Left lobe of liver (tissue), 2 donors: ENCODE measurements around the gene GFPT2. TPM values are rescaled to one million over a fixed set of nuclear protein-coding genes. Genes with fewer than 3 reads are reported as not detected.

Source experiments
- ATAC-seq: fragments of 200-7000 bp; cut with Tn5 transposase; one replicate; pipeline ENCODE4 v1.9.1; 2020; ENCODE audit warnings: mild to moderate bottlenecking, moderate library complexity
- DNase-seq: peaks from one replicate; pipeline ENCODE4 v3.0.0-alpha.2; 2020; ENCODE audit warnings: low spot score
- total RNA-seq: library from RNA; stranded (reverse); gene quantifications from one replicate; pipeline ENCODE4 v1.2.1, GENCODE V29; 2021
- donor health status: DM: no; HTN: no; CAD: no; lungs with moderate emphysema.
- donor health status: DM: no; HTN: yes; CAD: no.

GFPT2 gene
- total RNA-seq, 1 donor from 2014 or later, result 0.78 TPM

GRCh38 chr5:180352116-180353047 is 754 bp downstream of the GFPT2 start:
- ATAC-seq (peak; percentile 56), DNase-seq (no peak)

DNA sequence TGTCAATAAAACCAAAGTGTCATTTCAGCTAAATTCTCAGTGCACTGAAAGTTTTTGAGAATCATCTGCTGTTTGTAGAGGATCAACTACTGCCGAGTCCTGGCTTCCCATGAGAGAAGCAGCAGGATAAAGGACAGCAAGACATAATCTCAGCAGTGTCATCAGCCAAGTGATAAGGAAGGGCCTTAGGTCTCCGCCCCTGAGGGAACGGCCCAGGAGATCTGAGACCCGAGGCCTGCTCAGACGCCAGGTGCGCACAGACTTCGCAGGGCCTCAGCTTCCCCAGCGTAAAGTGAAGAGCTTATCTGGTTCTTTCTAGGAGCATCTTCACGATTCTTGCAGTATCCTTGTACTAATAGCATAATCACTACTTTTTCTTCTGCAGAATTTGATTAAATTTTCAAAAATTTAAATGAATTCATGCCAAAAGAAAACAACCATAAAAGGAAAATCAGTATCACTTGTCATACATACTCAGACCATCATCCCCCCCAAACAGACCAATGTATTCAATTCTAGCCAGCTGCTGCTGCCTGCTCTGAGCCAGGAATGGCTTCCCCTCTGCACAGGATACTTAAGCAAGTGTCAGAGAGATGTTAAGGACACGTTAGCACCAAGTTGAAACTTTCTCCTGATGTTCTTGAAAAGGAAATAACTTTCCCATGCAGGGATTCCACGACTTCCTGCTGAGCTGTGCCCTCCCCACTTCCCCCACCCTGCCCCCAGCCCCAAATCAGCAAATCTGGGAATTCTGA is 2.2 kb downstream of the GFPT2 start:
- ATAC-seq, result no peak
- DNase-seq, result no peak

DNA sequence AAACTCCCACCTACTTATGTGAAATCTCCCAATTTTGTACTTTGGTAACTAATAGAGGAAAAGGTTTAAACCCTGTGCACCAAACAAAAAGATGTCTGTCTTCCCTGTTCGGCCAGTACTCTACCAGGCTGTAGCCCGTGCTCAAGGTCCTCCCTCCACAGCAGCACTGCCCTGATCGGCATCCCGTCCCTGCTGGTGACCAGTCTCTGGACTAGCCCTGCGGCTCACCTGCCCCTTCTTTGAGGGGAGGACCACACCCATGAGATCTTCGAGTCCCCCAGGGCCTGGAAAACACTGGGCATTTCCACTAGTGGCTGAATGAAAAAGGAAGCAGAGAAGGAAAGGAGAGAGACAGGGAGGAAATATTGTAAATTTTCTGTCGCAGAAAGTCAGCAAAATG is 2.8 kb downstream of the GFPT2 start:
- no peak for ATAC-seq
- DNase-seq, result no peak

DNA sequence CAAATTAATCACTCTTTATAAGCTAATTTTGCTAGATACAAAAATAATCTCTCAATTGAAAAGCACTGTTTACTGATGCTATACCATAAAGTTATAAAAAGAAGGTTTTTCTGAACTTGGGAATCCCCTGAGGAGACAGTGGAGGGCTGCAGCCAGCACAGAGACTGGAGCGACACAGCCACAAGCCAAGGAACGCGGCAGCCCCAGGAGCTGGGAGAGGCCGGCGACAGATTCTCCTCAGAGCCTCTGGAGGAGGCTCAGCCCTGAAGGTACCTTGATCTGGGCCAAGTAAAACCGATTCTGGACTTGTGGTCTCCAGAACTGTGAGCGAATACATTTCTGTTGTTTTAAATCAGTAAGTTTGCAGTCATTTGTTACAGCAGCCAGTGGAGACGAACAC is 3.7 kb downstream of the GFPT2 start:
- ATAC-seq (no peak), DNase-seq (no peak)

DNA sequence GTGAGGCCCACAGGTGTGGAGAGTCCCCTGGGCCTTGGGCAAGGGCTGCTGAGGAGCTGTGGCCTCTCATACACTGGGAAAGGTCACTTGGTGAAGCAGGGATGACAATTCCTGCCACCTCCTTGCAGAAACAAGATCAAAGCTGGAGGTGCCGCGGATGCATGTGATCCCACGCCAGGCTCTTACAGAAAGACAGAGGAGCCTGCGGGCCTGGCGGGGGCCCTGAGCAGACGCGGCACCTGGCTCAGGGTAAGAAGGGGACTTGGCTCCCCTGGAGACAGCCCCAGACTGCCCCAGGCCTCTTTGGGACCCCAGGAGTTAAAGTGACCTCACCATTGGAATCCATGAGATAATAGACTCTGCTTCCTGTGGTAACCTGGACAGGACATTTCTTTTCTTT is 4.8 kb downstream of the GFPT2 start:
- no peak for DNase-seq

DNA sequence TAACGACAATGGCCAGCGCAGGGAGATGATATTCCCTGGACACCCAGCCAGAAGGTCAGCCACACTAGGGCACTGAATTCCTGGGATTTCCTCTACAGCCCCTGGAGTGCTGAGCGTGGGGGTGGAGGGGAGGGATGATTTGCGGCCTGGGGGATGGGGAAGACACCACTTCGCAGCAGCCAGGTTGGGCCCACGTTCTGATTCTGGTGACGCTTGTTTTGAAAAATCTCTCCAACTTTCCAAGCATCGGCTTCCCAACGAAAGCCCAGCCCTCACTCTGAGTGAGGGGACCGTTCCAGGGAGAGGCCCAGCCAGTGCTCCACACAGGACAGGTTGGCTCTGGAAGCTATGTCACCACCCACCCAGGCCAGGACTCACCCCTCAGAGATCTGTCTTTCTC is 5.4 kb downstream of the GFPT2 start:
- DNase-seq (no peak), ATAC-seq (no peak)

More for the DNA sequence above, 4.8 kb downstream of the GFPT2 start:
- no peak for ATAC-seq

GRCh38 chr5:180346358-180346757 is 6.8 kb downstream of the GFPT2 start:
- DNase-seq (no peak), ATAC-seq (no peak)

GRCh38 chr5:180345781-180346180 is 7.4 kb downstream of the GFPT2 start:
- ATAC-seq, result no peak
- no peak for DNase-seq

- ATAC-seq, result no peak
- no peak for DNase-seq
These were observed 8.0 kb downstream of the GFPT2 start for GRCh38 chr5:180345186-180345585.

DNA sequence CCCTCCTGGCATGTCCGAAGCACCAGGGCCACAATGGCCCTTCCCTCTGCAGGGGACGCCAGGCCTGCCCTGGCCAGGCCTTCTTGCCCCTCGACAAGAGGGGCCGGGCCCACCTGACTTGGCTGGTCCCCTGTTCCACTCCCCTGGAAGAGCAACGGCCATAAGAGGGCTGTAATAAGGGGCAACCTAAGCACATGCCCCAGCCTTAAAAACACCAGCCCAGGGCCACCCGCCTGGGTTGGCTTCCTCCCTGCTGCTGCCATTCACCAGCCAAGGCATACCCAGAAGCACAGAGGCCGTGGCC is 8.5 kb downstream of the GFPT2 start:
- no peak for DNase-seq
- no peak for ATAC-seq

- no peak for DNase-seq
These were observed 9.1 kb downstream of the GFPT2 start for GRCh38 chr5:180343831-180344695.

GRCh38 chr5:180343110-180343830 is 9.9 kb downstream of the GFPT2 start:
- DNase-seq (no peak), ATAC-seq (no peak)

More at GRCh38 chr5:180343831-180344695, 9.1 kb downstream of the GFPT2 start:
- ATAC-seq, result no peak

GRCh38 chr5:180341595-180341994 is 11.5 kb downstream of the GFPT2 start:
- DNase-seq (no peak), ATAC-seq (no peak)

DNA sequence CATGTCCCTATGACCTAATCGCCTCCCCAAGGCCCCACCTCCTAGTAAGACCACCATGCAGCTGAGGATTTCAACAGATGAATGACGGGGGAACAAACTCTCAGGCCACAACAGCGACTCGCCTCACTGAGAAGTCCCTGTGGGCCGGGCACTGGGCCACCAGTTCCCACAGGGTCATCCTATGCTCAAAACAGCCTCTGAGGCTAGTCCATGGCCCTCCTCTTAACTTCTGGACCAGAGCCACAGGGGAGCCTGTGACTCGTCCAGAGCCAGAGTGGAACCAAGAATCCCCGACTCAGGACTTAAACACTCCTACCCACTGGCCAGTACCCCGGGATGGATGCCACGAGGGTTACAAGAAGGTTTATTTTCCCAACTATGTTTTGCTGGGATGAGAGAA is 12.3 kb downstream of the GFPT2 start:
- DNase-seq (no peak), ATAC-seq (no peak)

DNA sequence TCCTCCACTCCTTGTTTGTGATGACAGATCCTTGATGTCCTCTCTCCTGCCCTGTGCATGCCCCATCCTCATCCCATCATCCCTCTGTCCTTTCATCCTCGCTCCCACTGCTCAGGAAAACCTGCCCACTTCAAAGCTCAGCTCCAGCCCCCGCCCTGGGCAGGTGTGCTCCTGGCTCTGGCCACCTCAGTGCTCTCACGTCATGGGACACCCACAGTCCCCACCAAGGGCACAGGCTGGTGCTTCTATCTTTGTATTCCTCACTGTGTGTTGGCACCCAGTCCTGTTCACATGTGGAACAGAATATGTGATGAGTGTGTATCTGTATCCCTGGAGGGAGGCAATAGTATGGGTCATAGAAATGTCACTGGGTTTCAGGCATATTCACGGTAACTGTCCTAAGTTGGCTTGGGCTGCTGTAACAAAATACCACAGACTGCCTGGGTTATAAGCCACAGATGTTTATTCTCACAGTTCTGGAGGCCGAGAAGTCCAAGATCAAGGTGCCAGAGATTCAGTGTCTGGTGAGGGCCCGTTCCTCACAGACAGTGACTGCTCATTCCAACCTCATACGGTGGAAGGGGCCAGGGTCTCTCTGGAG is 13.5 kb downstream of the GFPT2 start:
- ATAC-seq, result no peak
- no peak for DNase-seq

GRCh38 chr5:180338001-180338707 is 15.0 kb downstream of the GFPT2 start:
- no peak for DNase-seq
- ATAC-seq, result no peak

GRCh38 chr5:180336234-180337020 is 16.7 kb downstream of the GFPT2 start:
- no peak for ATAC-seq
- no peak for DNase-seq

DNA sequence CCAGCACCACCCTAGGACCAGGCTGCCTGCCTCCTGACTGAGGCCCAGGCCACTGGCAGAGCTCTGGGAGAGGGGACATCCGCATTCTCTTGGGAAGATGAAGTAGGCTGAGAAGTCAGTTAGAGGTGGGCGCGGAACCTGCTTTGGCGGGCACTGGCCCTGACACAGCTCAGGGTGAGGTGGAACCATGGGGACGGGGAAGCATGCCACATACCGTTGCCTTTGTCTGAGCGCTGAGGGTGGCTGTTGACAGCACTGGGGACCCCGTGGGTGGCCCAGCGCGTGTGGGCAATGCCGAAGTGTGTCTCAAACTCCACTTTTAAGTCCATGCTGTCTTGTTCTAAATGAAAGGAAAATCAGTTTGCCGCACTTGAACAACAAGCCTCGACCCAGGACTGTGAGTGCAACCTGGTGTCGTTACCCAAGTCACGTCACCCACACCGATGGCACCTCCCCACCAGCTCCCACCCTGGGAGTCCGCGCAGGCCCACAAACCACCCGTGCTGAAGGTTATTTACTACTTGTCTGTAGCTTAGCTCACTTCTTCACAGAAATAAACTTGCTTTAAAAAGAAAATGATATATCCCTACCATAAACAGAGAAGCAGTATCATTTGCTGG is 17.4 kb downstream of the GFPT2 start:
- DNase-seq, result no peak
- ATAC-seq, result no peak
